CD4-positive, alpha-beta memory T cell (primary cell): Measurements from ENCODE around the gene AXIN1. TPM values are rescaled to one million over a fixed set of nuclear protein-coding genes. Genes with fewer than 3 reads are reported as not detected.

Source experiments
- CTCF ChIA-PET: fragments of 350-600 bp; sonication (Branson Sonifier 250); formaldehyde crosslinking; loops from one replicate; lab custom pipeline; 2021; ENCODE audit warnings: inconsistent platforms; ENCODE audit not compliant: partially characterized antibody; lab: Charles Lee
- POLR2A ChIA-PET: fragments of 350-600 bp; sonication (Branson Sonifier 250); formaldehyde crosslinking; loops from one replicate; lab custom pipeline; 2021; ENCODE audit not compliant: partially characterized antibody; lab: Charles Lee
- DNase-seq, 5 donors: peaks; one replicate each; pipeline versions ENCODE4 v3.0.0 to v3.0.0-alpha.2; 2020 to 2022; ENCODE audit warnings: mixed read lengths in 1 of 5
- H3K27ac ChIP-seq: one replicate; pipeline ENCODE4 v1.7.0; 2013; ENCODE audit warnings: low read depth, low read length
- H3K27me3 ChIP-seq: 2 replicates; pipeline ENCODE4 v1.7.0; 2013; ENCODE audit warnings: mild to moderate bottlenecking, low read length, moderate library complexity; ENCODE audit not compliant: insufficient read depth
- H3K36me3 ChIP-seq: 2 replicates; pipeline ENCODE4 v1.7.0; 2013; ENCODE audit warnings: mild to moderate bottlenecking, low read length, moderate library complexity; ENCODE audit not compliant: insufficient read depth
- H3K4me1 ChIP-seq: 2 replicates; pipeline ENCODE4 v1.7.0; 2013; ENCODE audit warnings: mild to moderate bottlenecking, low read length, moderate library complexity; ENCODE audit not compliant: insufficient read depth
- H3K4me3 ChIP-seq, 2 donors: one replicate each; pipeline ENCODE4 v1.7.0; 2013; ENCODE audit warnings: low read length in 2 of 2, mild to moderate bottlenecking in 1 of 2
- H3K9me3 ChIP-seq, 2 donors: one replicate each; pipeline ENCODE4 v1.7.0; 2013; ENCODE audit warnings: low read length in 2 of 2, control low read depth in 1 of 2; ENCODE audit not compliant: control insufficient read depth in 1 of 2
- H3K27ac Mint-ChIP-seq, 7 donors: one replicate each; pipeline ENCODE4 v1.8.0; 2020 to 2021; ENCODE audit warnings: mixed read lengths in 7 of 7, mild to moderate bottlenecking in 6 of 7, inconsistent platforms in 3 of 7, moderate library complexity in 3 of 7
- H3K27me3 Mint-ChIP-seq, 2 donors: one replicate each; pipeline ENCODE4 v1.8.0; 2020 to 2021; ENCODE audit warnings: mixed read lengths in 2 of 2
- H3K36me3 Mint-ChIP-seq, 2 donors: one replicate each; pipeline ENCODE4 v1.8.0; 2020 to 2021; ENCODE audit warnings: mixed read lengths in 2 of 2, inconsistent platforms in 1 of 2, mild to moderate bottlenecking in 1 of 2
- H3K4me1 Mint-ChIP-seq, 4 donors: one replicate each; pipeline ENCODE4 v1.8.0; 2020 to 2021; ENCODE audit warnings: mixed read lengths in 4 of 4, mild to moderate bottlenecking in 1 of 4
- H3K4me3 Mint-ChIP-seq, 8 donors: one replicate each; pipeline ENCODE4 v1.8.0; 2020 to 2021; ENCODE audit warnings: mixed read lengths in 8 of 8, mild to moderate bottlenecking in 7 of 8, moderate library complexity in 6 of 8, inconsistent platforms in 3 of 8
- H3K9me3 Mint-ChIP-seq, 8 donors: one replicate each; pipeline ENCODE4 v1.8.0; 2020 to 2021; ENCODE audit warnings: mixed read lengths in 8 of 8, mild to moderate bottlenecking in 5 of 8, inconsistent platforms in 3 of 8, moderate library complexity in 1 of 8
- intact Hi-C: fragments of 100-400 bp; cut with micrococcal nuclease; formaldehyde crosslinking; loops from one replicate; pipeline ENCODE4 v1.15.1; 2023
- polyA plus RNA-seq, 2 donors: library from polyadenylated mRNA; unstranded; fragments of 300-500 nt; fragmentation: Illumina TruSeq; gene quantifications; one replicate each; pipeline ENCODE4 v1.2.3, GENCODE V29; 2021
- total RNA-seq, 2 experiments: library from RNA; stranded (reverse); gene quantifications; one replicate each; pipeline ENCODE4 v1.2.3, GENCODE V29; 2021

AXIN1 gene
- total and polyA plus RNA-seq, 4 experiments from 2014 or later: 0.67 to 43.0 (median 23.2) TPM

DNA sequence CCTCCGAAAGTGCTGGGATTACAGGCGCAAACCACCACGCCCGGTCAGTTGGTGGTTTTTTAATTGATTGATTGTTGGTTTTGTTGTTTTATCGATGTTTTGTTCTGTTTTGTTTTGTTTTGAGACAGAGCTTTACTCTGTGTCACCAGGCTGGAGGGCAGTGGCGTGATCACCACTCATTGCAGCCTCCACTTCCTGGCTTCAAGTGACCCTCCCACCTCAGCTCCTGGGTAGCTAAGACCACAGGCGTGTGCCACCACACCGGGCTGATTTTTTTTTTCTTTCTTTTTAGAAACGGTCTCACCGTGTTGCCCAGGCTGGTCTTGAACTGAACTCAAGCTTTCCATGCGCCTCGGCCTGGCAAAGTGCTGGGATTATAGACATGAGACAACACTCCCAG is 105.5 kb downstream of the AXIN1 start:
- H3K27ac Mint-ChIP-seq: no peak overlapping the region
- no peak overlapping the region for H3K27ac ChIP-seq
- no peaks in the 10 kb centered on the region for H3K27me3 Mint-ChIP-seq
- no peaks in the 10 kb centered on the region for H3K36me3 ChIP-seq
- no peaks in the 10 kb centered on the region for H3K4me1 ChIP-seq
- no peaks in the 10 kb centered on the region for H3K9me3 ChIP-seq
- no peak overlapping the region for H3K4me3 Mint-ChIP-seq
- ChIA-PET CTCF (no interaction called here), POLR2A (interaction anchor here (1.1 kb wide), 1 partner anchor 12 kb away, joined by 5 read pairs; the partner anchor contains the start of gene FAM234A)
- no peak for DNase-seq
- H3K9me3 Mint-ChIP-seq: no peaks in the 10 kb centered on the region
- H3K4me1 Mint-ChIP-seq: peaks cover 1 to 15% (median 5%) of the 10 kb centered on the region in 4 donors
- intact Hi-C loops: no loop called here
- no peak overlapping the region for H3K4me3 ChIP-seq
- H3K27me3 ChIP-seq: no peaks in the 10 kb centered on the region
- peaks cover 6 to 7% of the 10 kb centered on the region in 2 donors for H3K36me3 Mint-ChIP-seq

DNA sequence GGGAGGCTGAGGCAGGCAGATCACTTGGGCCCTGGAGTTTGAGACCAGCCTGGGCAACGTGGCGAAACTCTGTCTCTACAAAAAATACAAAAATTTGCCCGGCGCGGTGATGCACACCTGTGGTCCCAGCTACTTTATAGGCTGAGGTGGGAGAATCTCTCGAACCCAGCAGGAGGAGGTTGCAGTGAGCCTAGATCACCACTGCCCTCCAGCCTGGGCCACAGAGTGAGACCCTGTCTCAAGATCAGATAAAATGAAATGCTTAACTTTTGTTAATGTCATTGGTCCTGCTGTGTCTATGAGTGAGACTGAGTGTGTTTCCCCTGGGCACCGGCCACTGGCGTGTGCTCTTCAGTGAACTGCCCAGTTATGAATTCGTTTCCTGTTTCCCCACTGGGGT is 107.4 kb downstream of the AXIN1 start:
- H3K4me3 Mint-ChIP-seq: no peak overlapping the region
- CTCF ChIA-PET: interaction anchor here (0.6 to 1.0 kb wide), 2 partner anchors 127 to 160 kb away, joined by 3 to 4 read pairs; no protein-coding TSS in a partner anchor
- H3K9me3 Mint-ChIP-seq: no peaks in the 10 kb centered on the region
- intact Hi-C loops: no loop called here
- Histone ChIP-seq H3K9me3 (no peaks in the 10 kb centered on the region), H3K4me3 (no peak overlapping the region), H3K4me1 (no peaks in the 10 kb centered on the region), H3K27me3 (no peaks in the 10 kb centered on the region), H3K27ac (no peak overlapping the region), H3K36me3 (no peaks in the 10 kb centered on the region)
- H3K27ac Mint-ChIP-seq: peak overlapping the region in 2 of 7 donors; percentile 75
- no peak for DNase-seq
- peaks cover 0 to 1% of the 10 kb centered on the region in 2 donors for H3K36me3 Mint-ChIP-seq
- H3K4me1 Mint-ChIP-seq: peaks cover 1 to 13% (median 7%) of the 10 kb centered on the region in 4 donors
- POLR2A ChIA-PET: no interaction called here
- H3K27me3 Mint-ChIP-seq: no peaks in the 10 kb centered on the region

DNA sequence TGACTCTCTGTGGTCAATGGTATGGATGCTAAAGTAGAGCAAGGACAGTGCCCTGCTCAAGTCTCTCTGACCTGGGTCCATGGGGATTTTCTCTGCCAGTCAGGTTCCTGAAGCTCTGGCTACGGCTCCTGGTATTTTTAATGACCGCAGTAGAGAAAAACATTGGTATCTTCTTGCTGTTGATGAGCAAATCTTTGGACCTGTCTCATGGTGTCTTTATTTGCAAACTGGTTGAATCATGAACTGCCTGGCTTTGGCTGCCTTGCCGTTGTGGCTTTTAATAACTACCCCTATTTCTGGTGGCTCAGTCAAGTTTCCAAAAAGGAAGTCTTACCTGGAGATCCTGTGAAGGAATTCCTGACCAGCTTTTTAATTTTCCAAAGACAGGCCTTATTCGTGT is 109.2 kb downstream of the AXIN1 start:
- H3K9me3 ChIP-seq: no peaks in the 10 kb centered on the region
- H3K27me3 ChIP-seq: no peaks in the 10 kb centered on the region
- H3K36me3 ChIP-seq: no peaks in the 10 kb centered on the region
- H3K27ac Mint-ChIP-seq: peak overlapping the region in 2 of 7 donors; percentile 37 to 68
- no peak overlapping the region for H3K4me3 ChIP-seq
- no peaks in the 10 kb centered on the region for H3K27me3 Mint-ChIP-seq
- H3K36me3 Mint-ChIP-seq: peaks cover 0 to 4% of the 10 kb centered on the region in 2 donors
- no peaks in the 10 kb centered on the region for H3K9me3 Mint-ChIP-seq
- intact Hi-C loops: no loop called here
- no peak overlapping the region for H3K4me3 Mint-ChIP-seq
- ChIA-PET CTCF (no interaction called here), POLR2A (interaction anchor here (0.7 kb wide), 1 partner anchor 70 kb away, joined by 3 read pairs; no protein-coding TSS in a partner anchor)
- no peak overlapping the region for H3K27ac ChIP-seq
- peaks cover 5 to 19% (median 13%) of the 10 kb centered on the region in 4 donors for H3K4me1 Mint-ChIP-seq
- no peak for DNase-seq
- H3K4me1 ChIP-seq: no peaks in the 10 kb centered on the region

DNA sequence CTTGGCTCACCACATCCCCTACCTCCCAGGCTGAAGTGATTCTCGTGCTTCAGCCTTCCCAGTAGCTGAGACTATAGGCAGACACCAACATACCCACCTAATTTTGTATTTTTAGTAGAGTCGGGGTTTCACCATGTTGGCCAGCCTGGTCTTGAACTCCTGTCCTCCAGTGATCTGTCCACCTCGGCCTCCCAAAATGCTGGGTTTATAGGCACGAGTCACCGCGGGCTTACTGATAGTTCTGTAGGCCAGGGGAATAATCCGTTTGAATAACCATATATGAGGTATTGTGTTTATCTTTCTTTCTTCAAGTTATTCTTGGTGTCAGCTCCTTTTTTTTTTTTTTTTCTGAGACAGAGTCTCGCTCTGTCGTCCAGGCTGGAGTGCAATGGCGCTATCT is 110.2 kb downstream of the AXIN1 start:
- CTCF ChIA-PET: no interaction called here
- H3K27ac Mint-ChIP-seq: peak overlapping the region in 2 of 7 donors; percentile 47 to 53
- peaks cover 0 to 4% of the 10 kb centered on the region in 2 donors for H3K36me3 Mint-ChIP-seq
- Histone ChIP-seq H3K4me3 (no peak overlapping the region), H3K27me3 (no peaks in the 10 kb centered on the region), H3K4me1 (no peaks in the 10 kb centered on the region), H3K27ac (no peak overlapping the region), H3K9me3 (no peaks in the 10 kb centered on the region), H3K36me3 (no peaks in the 10 kb centered on the region)
- no peaks in the 10 kb centered on the region for H3K9me3 Mint-ChIP-seq
- no peaks in the 10 kb centered on the region for H3K27me3 Mint-ChIP-seq
- POLR2A ChIA-PET: interaction anchor here (0.6 kb wide), 2 partner anchors 9 to 1066 kb away, joined by 3 read pairs; no protein-coding TSS in a partner anchor
- intact Hi-C loops: no loop called here
- DNase-seq: no peak
- peaks cover 5 to 20% (median 11%) of the 10 kb centered on the region in 4 donors for H3K4me1 Mint-ChIP-seq
- H3K4me3 Mint-ChIP-seq: peak overlapping the region in 1 of 8 donors; percentile 20

DNA sequence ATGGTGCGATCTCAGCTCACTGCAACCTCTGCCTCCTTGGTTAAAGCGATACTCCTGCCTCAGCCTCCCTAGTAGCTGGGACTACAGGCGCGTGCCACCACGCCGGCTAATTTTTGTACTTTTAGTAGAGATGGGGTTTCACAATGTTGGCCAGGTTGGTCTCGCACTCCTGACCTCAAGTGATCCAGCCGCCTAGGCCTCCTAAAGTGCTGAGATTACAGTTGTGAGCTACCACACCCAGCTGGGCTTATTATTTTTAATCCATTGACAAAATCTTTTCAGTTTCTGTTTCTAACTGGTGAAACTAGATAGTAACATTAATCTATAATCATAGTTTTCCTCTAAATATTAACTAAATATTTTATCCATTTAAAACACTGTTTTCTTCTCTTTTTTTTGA is 112.0 kb downstream of the AXIN1 start:
- Histone ChIP-seq H3K4me3 (no peak overlapping the region), H3K27me3 (no peaks in the 10 kb centered on the region), H3K9me3 (no peaks in the 10 kb centered on the region), H3K4me1 (peaks cover 4% of the 10 kb centered on the region), H3K27ac (no peak overlapping the region), H3K36me3 (no peaks in the 10 kb centered on the region)
- ChIA-PET CTCF (no interaction called here), POLR2A (no interaction called here)
- H3K27ac Mint-ChIP-seq: no peak overlapping the region
- DNase-seq: no peak
- peaks cover 7 to 25% (median 13%) of the 10 kb centered on the region in 4 donors for H3K4me1 Mint-ChIP-seq
- intact Hi-C loops: no loop called here
- H3K36me3 Mint-ChIP-seq: peaks cover 0 to 5% of the 10 kb centered on the region in 2 donors
- no peak overlapping the region for H3K4me3 Mint-ChIP-seq
- H3K9me3 Mint-ChIP-seq: no peaks in the 10 kb centered on the region
- no peaks in the 10 kb centered on the region for H3K27me3 Mint-ChIP-seq

DNA sequence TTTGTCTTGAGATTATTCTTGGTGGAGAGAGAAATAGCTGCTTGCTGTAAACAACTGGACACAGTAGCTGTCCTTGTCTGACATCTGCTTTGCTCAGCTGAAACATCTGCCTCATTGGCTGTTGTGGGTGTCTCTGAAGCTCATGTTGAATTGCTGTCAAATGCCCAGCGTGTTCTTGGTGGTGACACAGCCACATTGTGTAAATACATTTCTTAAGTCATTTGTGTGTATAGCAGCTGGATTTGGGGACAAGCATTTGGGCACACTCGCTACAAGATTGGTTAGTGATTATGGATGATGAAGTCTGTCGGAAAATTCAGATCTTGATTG is 112.6 kb downstream of the AXIN1 start:
- no peaks in the 10 kb centered on the region for H3K9me3 ChIP-seq
- Mint-ChIP-seq H3K36me3 (peaks cover 0 to 11% of the 10 kb centered on the region in 2 donors), H3K9me3 (no peaks in the 10 kb centered on the region), H3K27ac (peak overlapping the region in 4 of 7 donors; percentile 2 to 82 (median 38)), H3K4me1 (peaks cover 12 to 28% (median 15%) of the 10 kb centered on the region in 4 donors), H3K27me3 (no peaks in the 10 kb centered on the region), H3K4me3 (no peak overlapping the region)
- H3K27ac ChIP-seq: no peak overlapping the region
- intact Hi-C loops: no loop called here
- H3K36me3 ChIP-seq: no peaks in the 10 kb centered on the region
- ChIA-PET POLR2A (no interaction called here), CTCF (interaction anchor here (1.0 kb wide), 1 partner anchor 122 kb away, joined by 3 read pairs; no protein-coding TSS in a partner anchor)
- no peak for DNase-seq
- no peaks in the 10 kb centered on the region for H3K27me3 ChIP-seq
- H3K4me1 ChIP-seq: peaks cover 6% of the 10 kb centered on the region
- H3K4me3 ChIP-seq: no peak overlapping the region
